ENCODE results near the gene SPATA6L. TPM values are rescaled to one million over a fixed set of nuclear protein-coding genes. Genes with fewer than 3 reads are reported as not detected.

The SPATA6L gene
- total RNA-seq, 1 experiment from 2014 or later = 0.57 TPM

- Histone ChIP-seq H2AFZ (ENCODE audit: low read depth, low read length, poor library complexity, severe bottlenecking) (no peak overlapping the region), H3K9me3 (ENCODE audit: control insufficient read depth in 1 of 2, insufficient read depth in 1 of 2, low read depth in 1 of 2, low read length in 2 of 2) (no peaks in the 10 kb centered on the region), H3K9me2 (ENCODE audit: insufficient read depth) (no peaks in the 10 kb centered on the region), H3K4me2 (ENCODE audit: low read length) (no peak overlapping the region), H3K4me3 (replicated peaks in 1 of 2; ENCODE audit: low read depth in 1 of 2, low read length in 2 of 2) (no peak overlapping the region), H3K79me2 (ENCODE audit: insufficient read depth, low read length) (no peaks in the 10 kb centered on the region), H3K4me1 (ENCODE audit: control insufficient read depth in 1 of 2, insufficient read depth in 2 of 2, low read length in 2 of 2) (peaks cover 0 to 2% of the 10 kb centered on the region in 2 experiments; a peak in 1 of 4 replicates), H3K27me3 (ENCODE audit: insufficient read depth, low read length) (no peaks in the 10 kb centered on the region), H3K9ac (ENCODE audit: low read length) (no peak overlapping the region), H3K36me3 (ENCODE audit: control insufficient read depth in 1 of 2, insufficient read depth in 2 of 2, low read length in 2 of 2) (no peaks in the 10 kb centered on the region), H4K20me1 (ENCODE audit: insufficient read depth) (no peaks in the 10 kb centered on the region), H3K27ac (ENCODE audit: low read depth, low read length) (no peak overlapping the region)
- no TSS peak for BruUV-seq (replicated peaks)
- ATAC-seq (no peak), DNase-seq (ENCODE audit: low read depth, low spot score) (no peak)
- TF ChIP-seq CBX3 (IDR thresholded peaks at IDR 0.05; ENCODE audit: low read depth) (no peak), ATF3 (IDR thresholded peaks at IDR 0.05) (no peak), POLR2AphosphoS5 (IDR thresholded peaks at IDR 0.05; ENCODE audit: low read depth, low read length) (no peak), EZH2 (IDR thresholded peaks at IDR 0.05) (no peak), ELF1 (IDR thresholded peaks at IDR 0.05; ENCODE audit: borderline replicate concordance, low read depth) (no peak), CTCF (IDR thresholded peaks at IDR 0.05 in 2 of 3, conservative IDR thresholded peaks at IDR 0.05 in 1 of 3; ENCODE audit: borderline replicate concordance in 1 of 3, insufficient read depth in 1 of 3, low read depth in 2 of 3, low read length in 2 of 3) (no peak), ZBTB33 (IDR thresholded peaks at IDR 0.05; ENCODE audit: extremely low read depth, insufficient replicate concordance, low read length) (no peak), JUND (IDR thresholded peaks at IDR 0.05) (no peak), MAX (IDR thresholded peaks at IDR 0.05) (no peak), EGR1 (IDR thresholded peaks at IDR 0.05; ENCODE audit: low read depth) (no peak), FOSL1 (IDR thresholded peaks at IDR 0.05; ENCODE audit: low read depth) (no peak), CEBPB (IDR thresholded peaks at IDR 0.05; ENCODE audit: low read depth) (no peak), SP1 (IDR thresholded peaks at IDR 0.05; ENCODE audit: low read depth) (no peak), ZFX (IDR thresholded peaks at IDR 0.05) (no peak), RAD21 (IDR thresholded peaks at IDR 0.05; ENCODE audit: low read depth) (no peak), SIN3A (IDR thresholded peaks at IDR 0.05; ENCODE audit: low read depth) (no peak), REST (IDR thresholded peaks at IDR 0.05; ENCODE audit: low read depth) (no peak), TCF7L2 (IDR thresholded peaks at IDR 0.05; ENCODE audit: borderline replicate concordance, extremely low read depth, insufficient read depth, insufficient read length) (no peak), EZH2phosphoT487 (IDR thresholded peaks at IDR 0.05; ENCODE audit: borderline replicate concordance) (no peak), ZNF274 (IDR thresholded peaks at IDR 0.05; ENCODE audit: low read depth, low read length) (no peak)
- intact Hi-C loops (cut with micrococcal nuclease) = no loop called here
- RAD21 ChIA-PET (ENCODE audit: low non-redundant PET in 1 of 2, low total read pairs in 2 of 2, uncharacterized antibody in 2 of 2, unreplicated experiment in 2 of 2) = no interaction called here
- CTCF ChIA-PET = no interaction called here
- POLR2A ChIA-PET = no interaction called here
Measured at GRCh38 chr9:4617752-4618151, 48.5 kb downstream of the SPATA6L start.

All from HCT116 (cell line).